Trophoblast cell (in vitro differentiated cells and primary cell): Measurements from ENCODE around the gene TPD52L3.

ENCODE experiments used
- DNase-seq, 2 donors: peaks; one replicate each; pipeline ENCODE4 v3.0.0-alpha.2; 2016
- H2AFZ ChIP-seq: 2 replicates; pipeline ENCODE4 v1.6.1; 2013; ENCODE audit warnings: low read length, moderate library complexity, mild to moderate bottlenecking; ENCODE audit not compliant: insufficient read depth, poor library complexity
- H2AK5ac ChIP-seq: 2 replicates; pipeline ENCODE4 v1.6.1; 2013; ENCODE audit warnings: mild to moderate bottlenecking, low read length
- H2BK120ac ChIP-seq: 2 replicates; pipeline ENCODE4 v1.6.1; 2013; ENCODE audit warnings: low read length, mild to moderate bottlenecking, moderate library complexity; ENCODE audit not compliant: insufficient read depth, poor library complexity
- H2BK12ac ChIP-seq: 2 replicates; pipeline ENCODE4 v1.6.1; 2013; ENCODE audit warnings: mild to moderate bottlenecking, low read length, moderate library complexity
- H2BK5ac ChIP-seq: 2 replicates; pipeline ENCODE4 v1.6.1; 2013; ENCODE audit warnings: low read length, low read depth, moderate library complexity, mild to moderate bottlenecking; ENCODE audit not compliant: poor library complexity
- H3K14ac ChIP-seq: 2 replicates; pipeline ENCODE4 v1.6.1; 2013; ENCODE audit warnings: mild to moderate bottlenecking, low read length
- H3K18ac ChIP-seq: 2 replicates; pipeline ENCODE4 v1.6.1; 2013; ENCODE audit warnings: mild to moderate bottlenecking, low read length
- H3K23ac ChIP-seq: 2 replicates; pipeline ENCODE4 v1.6.1; 2013; ENCODE audit warnings: low read length
- H3K27ac ChIP-seq: 2 replicates; pipeline ENCODE4 v1.5.1; 2013; ENCODE audit warnings: low read depth, mild to moderate bottlenecking, inconsistent platforms, low read length, moderate library complexity
- H3K27me3 ChIP-seq: 2 replicates; pipeline ENCODE4 v1.6.1; 2013; ENCODE audit warnings: inconsistent platforms, mild to moderate bottlenecking, low read length, moderate library complexity; ENCODE audit not compliant: insufficient read depth
- H3K36me3 ChIP-seq, 2 experiments: 1 replicate in 1 of 2; 2 replicates in 1 of 2; pipeline ENCODE4 v1.6.1; 2013; ENCODE audit warnings: low read length in 2 of 2, mild to moderate bottlenecking in 2 of 2, moderate library complexity in 1 of 2; ENCODE audit not compliant: insufficient read depth in 2 of 2, control insufficient read depth in 1 of 2
- H3K4ac ChIP-seq: 2 replicates; pipeline ENCODE4 v1.6.1; 2013; ENCODE audit warnings: low read depth, mild to moderate bottlenecking, low read length, moderate library complexity
- H3K4me1 ChIP-seq, 2 experiments: 1 replicate in 1 of 2; 2 replicates in 1 of 2; pipeline ENCODE4 v1.6.1; 2013; ENCODE audit warnings: low read length in 2 of 2, mild to moderate bottlenecking in 2 of 2, moderate library complexity in 1 of 2; ENCODE audit not compliant: insufficient read depth in 2 of 2, control insufficient read depth in 1 of 2
- H3K4me2 ChIP-seq: 2 replicates; pipeline ENCODE4 v1.6.1; 2013; ENCODE audit warnings: inconsistent platforms, mild to moderate bottlenecking, low read length, moderate library complexity
- H3K4me3 ChIP-seq: 2 replicates; pipeline ENCODE4 v1.5.1; 2013; ENCODE audit warnings: mild to moderate bottlenecking, low read depth, low read length, inconsistent platforms
- H3K79me1 ChIP-seq: one replicate; pipeline ENCODE4 v1.6.1; 2013; ENCODE audit warnings: low read length
- H3K79me2 ChIP-seq: 2 replicates; pipeline ENCODE4 v1.6.1; 2013; ENCODE audit warnings: low read length, mild to moderate bottlenecking; ENCODE audit not compliant: control insufficient read depth, insufficient read depth, poor library complexity
- H3K9ac ChIP-seq: 2 replicates; pipeline ENCODE4 v1.6.1; 2013; ENCODE audit warnings: mild to moderate bottlenecking, low read length
- H3K9me3 ChIP-seq: 2 replicates; pipeline ENCODE4 v1.6.1; 2013; ENCODE audit warnings: low read depth, mild to moderate bottlenecking, control low read depth, inconsistent platforms, low read length; ENCODE audit not compliant: insufficient read depth
- H4K12ac ChIP-seq: 2 replicates; pipeline ENCODE4 v1.6.1; 2013; ENCODE audit warnings: low read depth, mild to moderate bottlenecking, low read length, moderate library complexity
- H4K8ac ChIP-seq: 2 replicates; pipeline ENCODE4 v1.6.1; 2013; ENCODE audit warnings: low read depth, mild to moderate bottlenecking, low read length, moderate library complexity
- H4K91ac ChIP-seq: one replicate; pipeline ENCODE4 v1.6.1; 2013; ENCODE audit warnings: low read depth, mild to moderate bottlenecking, low read length, moderate library complexity
- WGBS: extraction: QIAGEN DNeasy Blood & Tissue Kit; methylation state at CpG from one replicate; pipeline ENCODE4 v1.1.7; 2013; ENCODE audit warnings: missing lambda C conversion rate; ENCODE audit not compliant: insufficient read length, insufficient coverage; ENCODE audit errors: extremely low coverage; 5-methylcytosine and 5-hydroxymethylcytosine counted together

Gene TPD52L3

GRCh38 chr9:6348766-6349165 lies 20.6 kb downstream of the TPD52L3 start:
- Histone ChIP-seq H3K23ac (no peak overlapping the region), H3K4me2 (no peak overlapping the region), H2BK120ac (no peak overlapping the region), H3K36me3 (no peaks in the 10 kb centered on the region), H3K9ac (no peak overlapping the region), H2BK5ac (no peak overlapping the region), H4K12ac (no peak overlapping the region), H3K27ac (no peak overlapping the region), H4K8ac (no peak overlapping the region), H3K4me3 (no peak overlapping the region), H3K79me1 (no peaks in the 10 kb centered on the region), H4K91ac (no peak overlapping the region), H3K14ac (no peak overlapping the region), H2AFZ (no peak overlapping the region), H3K9me3 (no peaks in the 10 kb centered on the region), H2BK12ac (no peak overlapping the region), H3K79me2 (no peaks in the 10 kb centered on the region), H3K4ac (no peak overlapping the region), H3K4me1 (no peaks in the 10 kb centered on the region), H3K27me3 (no peaks in the 10 kb centered on the region), H3K18ac (no peak overlapping the region), H2AK5ac (no peak overlapping the region)
- DNase-seq = no peak
- no CpG with 5 or more reads among the region's 3 CpGs for WGBS

DNA sequence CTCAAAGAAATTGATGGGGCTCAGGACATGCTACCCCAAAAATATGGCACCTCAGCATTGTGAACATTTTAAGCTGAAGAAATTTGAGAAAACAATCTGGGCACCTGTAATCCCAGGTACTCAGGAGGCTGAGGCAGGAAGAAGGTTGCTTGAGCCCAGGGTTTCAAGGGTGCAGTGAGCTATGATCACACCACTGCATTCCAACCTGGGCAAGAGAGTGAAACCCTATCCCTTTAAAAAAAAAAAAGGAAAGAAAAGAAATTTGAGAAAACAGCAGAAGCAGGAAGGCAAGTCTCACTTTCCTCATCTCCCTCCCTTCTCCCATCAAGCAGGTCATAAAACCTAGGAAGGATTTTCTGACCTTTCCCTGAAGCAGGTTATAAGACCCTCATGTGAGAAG lies 23.6 kb downstream of the TPD52L3 start:
- no peaks in the 10 kb centered on the region for H3K27me3 ChIP-seq
- no peak overlapping the region for H2AFZ ChIP-seq
- H3K9me3 ChIP-seq = no peaks in the 10 kb centered on the region
- no peak overlapping the region for H3K27ac ChIP-seq
- H4K12ac ChIP-seq = no peak overlapping the region
- no peaks in the 10 kb centered on the region for H3K79me1 ChIP-seq
- no peaks in the 10 kb centered on the region for H3K4me1 ChIP-seq
- no peak overlapping the region for H2BK12ac ChIP-seq
- no peak overlapping the region for H4K8ac ChIP-seq
- no peak overlapping the region for H3K4me3 ChIP-seq
- H2AK5ac ChIP-seq = no peak overlapping the region
- no peak overlapping the region for H3K4ac ChIP-seq
- no peak overlapping the region for H3K18ac ChIP-seq
- H3K4me2 ChIP-seq = no peak overlapping the region
- no peak overlapping the region for H2BK120ac ChIP-seq
- no peak overlapping the region for H3K9ac ChIP-seq
- no peak overlapping the region for H4K91ac ChIP-seq
- H3K23ac ChIP-seq = no peak overlapping the region
- no peak overlapping the region for H3K14ac ChIP-seq
- no peaks in the 10 kb centered on the region for H3K36me3 ChIP-seq
- no peaks in the 10 kb centered on the region for H3K79me2 ChIP-seq
- no peak overlapping the region for H2BK5ac ChIP-seq
- no peak for DNase-seq

GRCh38 chr9:6354072-6354686 lies 26.0 kb downstream of the TPD52L3 start:
- no peak overlapping the region for H3K4ac ChIP-seq
- no peak overlapping the region for H3K9ac ChIP-seq
- H4K91ac ChIP-seq = no peak overlapping the region
- H4K12ac ChIP-seq = no peak overlapping the region
- H2BK12ac ChIP-seq = no peak overlapping the region
- no peaks in the 10 kb centered on the region for H3K79me2 ChIP-seq
- H4K8ac ChIP-seq = no peak overlapping the region
- no peak overlapping the region for H2BK120ac ChIP-seq
- H2BK5ac ChIP-seq = no peak overlapping the region
- no peak overlapping the region for H3K4me2 ChIP-seq
- H3K14ac ChIP-seq = no peak overlapping the region
- no peaks in the 10 kb centered on the region for H3K4me1 ChIP-seq
- H3K79me1 ChIP-seq = no peaks in the 10 kb centered on the region
- H3K36me3 ChIP-seq = no peaks in the 10 kb centered on the region
- H3K4me3 ChIP-seq = no peak overlapping the region
- no peaks in the 10 kb centered on the region for H3K9me3 ChIP-seq
- H2AK5ac ChIP-seq = no peak overlapping the region
- no CpG with 5 or more reads among the region's 3 CpGs for WGBS
- no peak overlapping the region for H3K27ac ChIP-seq
- H3K18ac ChIP-seq = no peak overlapping the region
- no peaks in the 10 kb centered on the region for H3K27me3 ChIP-seq
- no peak overlapping the region for H3K23ac ChIP-seq
- no peak overlapping the region for H2AFZ ChIP-seq
- DNase-seq = peak in 1 of 2 donors; percentile 56

- H2AK5ac ChIP-seq = no peak overlapping the region
- H3K4me3 ChIP-seq = no peak overlapping the region
- no peaks in the 10 kb centered on the region for H3K9me3 ChIP-seq
- no peak overlapping the region for H3K4me2 ChIP-seq
- H3K9ac ChIP-seq = no peak overlapping the region
- no peak overlapping the region for H2AFZ ChIP-seq
- no peaks in the 10 kb centered on the region for H3K27me3 ChIP-seq
- H3K23ac ChIP-seq = no peak overlapping the region
- no peak overlapping the region for H4K91ac ChIP-seq
- no peak overlapping the region for H2BK5ac ChIP-seq
- H4K12ac ChIP-seq = no peak overlapping the region
- no peak overlapping the region for H3K4ac ChIP-seq
- no peaks in the 10 kb centered on the region for H3K79me2 ChIP-seq
- H3K4me1 ChIP-seq = no peaks in the 10 kb centered on the region
- H2BK12ac ChIP-seq = no peak overlapping the region
- H3K14ac ChIP-seq = no peak overlapping the region
- H4K8ac ChIP-seq = no peak overlapping the region
- no peaks in the 10 kb centered on the region for H3K79me1 ChIP-seq
- WGBS = no CpG with 5 or more reads among the region's 2 CpGs
- H2BK120ac ChIP-seq = no peak overlapping the region
- H3K18ac ChIP-seq = no peak overlapping the region
- DNase-seq = peak in 1 of 2 donors; percentile 10
- H3K27ac ChIP-seq = no peak overlapping the region
- no peaks in the 10 kb centered on the region for H3K36me3 ChIP-seq
These were observed 27.6 kb downstream of the TPD52L3 start for GRCh38 chr9:6355728-6356127.
